Osteocyte (in vitro differentiated cells): ENCODE data around the gene DTL. TPM values are rescaled to one million over a fixed set of nuclear protein-coding genes. Genes with fewer than 3 reads are reported as not detected.
A peak's percentile ranks its signal among the peaks of the same experiment; 100 is the strongest.

Experiments
- DNase-seq: peaks from one replicate; pipeline ENCODE4 v3.0.0; 2021; ENCODE audit warnings: mixed read lengths; ENCODE audit not compliant: unreplicated experiment; ENCODE audit errors: extremely low spot score
- H3K27ac Mint-ChIP-seq: one replicate; pipeline ENCODE4 v1.8.0; 2021; ENCODE audit warnings: mild to moderate bottlenecking, mixed read lengths; ENCODE audit not compliant: unreplicated experiment
- H3K27me3 Mint-ChIP-seq: one replicate; pipeline ENCODE4 v1.8.0; 2021; ENCODE audit warnings: mixed read lengths; ENCODE audit not compliant: unreplicated experiment
- H3K36me3 Mint-ChIP-seq: one replicate; pipeline ENCODE4 v1.8.0; 2021; ENCODE audit warnings: mixed read lengths; ENCODE audit not compliant: unreplicated experiment
- H3K4me1 Mint-ChIP-seq: one replicate; pipeline ENCODE4 v1.8.0; 2021; ENCODE audit warnings: mixed read lengths; ENCODE audit not compliant: unreplicated experiment
- H3K4me3 Mint-ChIP-seq: one replicate; pipeline ENCODE4 v1.8.0; 2021; ENCODE audit warnings: mild to moderate bottlenecking, moderate library complexity, mixed read lengths; ENCODE audit not compliant: unreplicated experiment
- H3K9me3 Mint-ChIP-seq: one replicate; pipeline ENCODE4 v1.8.0; 2021; ENCODE audit warnings: mixed read lengths; ENCODE audit not compliant: unreplicated experiment
- CTCF ChIP-seq: fragments of 200-600 bp; sonication (generic); IDR thresholded peaks from 2 replicates; pipeline ENCODE4 v1.5.0; 2021; ENCODE audit warnings: antibody characterized with exemption, mild to moderate bottlenecking, moderate library complexity
- total RNA-seq: library from RNA; stranded (reverse); gene quantifications from 2 replicates; pipeline ENCODE4 v1.2.1, GENCODE V29; 2021

DTL gene
- total RNA-seq, 1 donor from 2014 or later: 6.7 TPM

DNA sequence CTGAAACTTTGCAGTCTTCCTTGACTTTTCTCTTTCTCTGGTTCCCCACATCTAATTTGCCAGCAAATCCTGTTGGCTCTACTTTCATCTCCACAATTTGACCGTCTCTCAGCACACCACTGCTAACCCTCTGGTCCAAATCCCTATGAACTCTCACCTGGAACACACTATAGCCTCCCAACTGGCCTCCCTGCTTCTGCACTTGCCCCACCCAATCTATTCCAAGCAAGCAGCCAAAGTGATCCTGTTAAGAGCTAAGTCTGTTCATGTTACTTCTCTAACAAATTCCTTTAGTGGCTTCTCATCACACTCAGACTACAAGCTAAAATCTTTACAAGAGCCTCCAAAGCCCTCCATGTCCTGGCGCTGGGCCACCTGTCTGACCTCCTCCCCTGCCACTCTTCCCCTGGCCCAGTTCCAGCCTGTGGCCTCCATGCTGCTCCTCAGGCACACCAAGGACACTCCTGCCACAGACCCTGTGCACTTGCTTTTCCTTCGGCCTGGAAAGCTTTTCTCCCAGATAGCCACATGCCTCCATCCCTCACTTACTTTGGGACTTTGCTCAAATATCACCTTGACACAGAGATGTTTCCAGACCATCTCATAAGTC, 104.1 kb downstream of the DTL start:
- H3K27me3 Mint-ChIP-seq: no peaks in the 10 kb centered on the region
- H3K27ac Mint-ChIP-seq: no peak overlapping the region
- no peaks in the 10 kb centered on the region for H3K36me3 Mint-ChIP-seq
- H3K4me3 Mint-ChIP-seq: no peak overlapping the region
- no peak for DNase-seq
- TF ChIP-seq CTCF: no peak
- H3K4me1 Mint-ChIP-seq: no peaks in the 10 kb centered on the region
- peaks cover 15% of the 10 kb centered on the region for H3K9me3 Mint-ChIP-seq

DNA sequence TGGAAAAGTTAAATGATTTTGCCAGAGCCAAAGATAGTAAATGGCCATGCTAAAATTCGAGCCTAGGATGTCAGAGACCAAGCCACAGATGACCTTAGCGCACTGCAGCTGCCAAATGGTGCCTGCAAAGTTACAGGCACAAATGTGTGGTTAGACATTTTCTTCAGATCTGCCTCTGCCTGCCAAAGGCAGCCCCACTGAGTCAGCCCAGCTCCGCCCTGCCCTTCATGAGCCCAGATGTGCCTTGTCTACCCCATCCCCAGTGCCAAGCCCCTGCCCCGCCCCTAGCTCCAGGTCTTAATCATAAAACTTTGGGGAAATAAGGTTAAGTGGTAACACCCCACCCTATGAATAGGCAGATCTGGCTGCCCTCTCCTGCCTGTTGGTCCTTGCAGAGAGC, 105.9 kb downstream of the DTL start:
- H3K9me3 Mint-ChIP-seq: no peaks in the 10 kb centered on the region
- H3K36me3 Mint-ChIP-seq: no peaks in the 10 kb centered on the region
- no peak overlapping the region for H3K4me3 Mint-ChIP-seq
- H3K27ac Mint-ChIP-seq: no peak overlapping the region
- no peak for TF ChIP-seq CTCF
- H3K4me1 Mint-ChIP-seq: no peaks in the 10 kb centered on the region
- H3K27me3 Mint-ChIP-seq: no peaks in the 10 kb centered on the region
- DNase-seq: no peak

- H3K4me1 Mint-ChIP-seq: peaks cover 12% of the 10 kb centered on the region
- H3K27ac Mint-ChIP-seq: no peak overlapping the region
These were observed 107.5 kb downstream of the DTL start for GRCh38 chr1:212142883-212143530.

DNA sequence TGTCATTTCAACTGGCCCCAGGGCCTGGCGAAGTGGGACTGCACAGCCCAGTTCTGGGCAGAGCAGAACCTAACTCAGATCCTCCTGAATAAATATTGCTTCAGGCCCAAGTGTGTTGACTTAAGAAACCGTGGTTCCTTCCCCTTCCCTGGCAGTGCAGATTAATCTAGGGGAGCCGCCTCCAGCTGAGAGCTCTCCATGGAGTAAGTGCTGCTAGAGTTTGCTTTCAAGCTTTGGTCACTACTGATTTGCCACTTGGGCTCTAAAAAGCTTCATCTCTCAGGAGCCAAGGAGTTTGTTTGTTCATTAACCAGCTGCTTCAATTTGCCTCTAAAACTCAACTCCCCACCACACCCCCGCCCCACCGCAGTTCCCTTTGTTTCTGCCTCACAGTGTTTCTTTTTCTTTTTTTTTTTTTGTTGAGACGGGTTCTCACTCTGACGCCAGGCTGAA, 112.1 kb downstream of the DTL start:
- H3K36me3 Mint-ChIP-seq: no peaks in the 10 kb centered on the region
- TF ChIP-seq CTCF: no peak
- H3K27ac Mint-ChIP-seq: peak overlapping the region; percentile 44
- no peak overlapping the region for H3K4me3 Mint-ChIP-seq
- no peaks in the 10 kb centered on the region for H3K27me3 Mint-ChIP-seq
- DNase-seq: no peak
- H3K4me1 Mint-ChIP-seq: peaks cover 14% of the 10 kb centered on the region
- H3K9me3 Mint-ChIP-seq: no peaks in the 10 kb centered on the region

More at GRCh38 chr1:212142883-212143530, 107.5 kb downstream of the DTL start:
- Mint-ChIP-seq H3K36me3 (no peaks in the 10 kb centered on the region), H3K27me3 (no peaks in the 10 kb centered on the region), H3K4me3 (no peak overlapping the region), H3K9me3 (no peaks in the 10 kb centered on the region)
- no peak for TF ChIP-seq CTCF
- DNase-seq: no peak

DNA sequence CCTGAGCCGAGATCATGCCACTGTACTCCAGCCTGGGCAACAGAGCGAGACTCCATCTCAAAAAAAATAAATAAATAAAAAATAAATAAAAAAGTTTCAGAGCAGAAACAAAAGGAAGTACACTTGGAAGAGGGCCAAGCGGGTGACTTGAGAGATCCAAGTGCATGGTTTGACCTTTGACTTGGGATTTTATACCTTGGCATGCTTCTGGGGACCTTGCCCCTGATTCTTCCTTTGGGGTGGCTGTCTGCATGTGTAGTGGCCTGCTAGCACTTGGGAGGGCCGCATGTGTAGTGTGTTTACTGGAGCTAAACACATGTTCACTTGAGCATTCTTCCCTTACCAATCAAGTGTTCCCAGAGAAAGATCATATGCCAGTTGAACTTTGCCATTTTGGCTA, 114.0 kb downstream of the DTL start:
- H3K4me1 Mint-ChIP-seq: peaks cover 14% of the 10 kb centered on the region
- no peak for TF ChIP-seq CTCF
- H3K27ac Mint-ChIP-seq: no peak overlapping the region
- no peaks in the 10 kb centered on the region for H3K36me3 Mint-ChIP-seq
- no peak overlapping the region for H3K4me3 Mint-ChIP-seq
- H3K9me3 Mint-ChIP-seq: peaks cover 3% of the 10 kb centered on the region
- no peak for DNase-seq
- H3K27me3 Mint-ChIP-seq: no peaks in the 10 kb centered on the region
